GM12801 (cell line): Measurements from ENCODE around the gene OGDHL.

Source experiments
- CTCF ChIP-seq: IDR thresholded peaks from one replicate; pipeline ENCODE4 v1.5.1; 2011; ENCODE audit warnings: control low read depth; ENCODE audit not compliant: insufficient read length; ENCODE audit errors: extremely low read depth

Gene OGDHL

GRCh38 chr10:49747303-49747646, 14.8 kb downstream of the OGDHL start:
- no peak for TF ChIP-seq CTCF

GRCh38 chr10:49746626-49747302, 15.4 kb downstream of the OGDHL start:
- TF ChIP-seq CTCF = no peak

GRCh38 chr10:49745756-49746155, 16.4 kb downstream of the OGDHL start:
- TF ChIP-seq CTCF = no peak

GRCh38 chr10:49744924-49745605, 17.1 kb downstream of the OGDHL start:
- TF ChIP-seq CTCF = no peak

- TF ChIP-seq CTCF = no peak
These were observed 17.9 kb downstream of the OGDHL start for GRCh38 chr10:49744091-49744685.

- no peak for TF ChIP-seq CTCF
These were observed 18.6 kb downstream of the OGDHL start for GRCh38 chr10:49743464-49744075.

GRCh38 chr10:49742683-49743463, 19.2 kb downstream of the OGDHL start:
- TF ChIP-seq CTCF = no peak
